Fibroblast of skin of right quadriceps (primary cell): ENCODE data around the gene MAP4K4.
A peak's percentile ranks its signal among the peaks of the same experiment; 100 is the strongest.

Experiments used
- DNase-seq: peaks from one replicate; pipeline ENCODE4 v3.0.0-alpha.2; 2013

Gene MAP4K4

GRCh38 chr2:101693991-101694588, 3.4 kb upstream of the MAP4K4 start:
- DNase-seq = no peak

DNA sequence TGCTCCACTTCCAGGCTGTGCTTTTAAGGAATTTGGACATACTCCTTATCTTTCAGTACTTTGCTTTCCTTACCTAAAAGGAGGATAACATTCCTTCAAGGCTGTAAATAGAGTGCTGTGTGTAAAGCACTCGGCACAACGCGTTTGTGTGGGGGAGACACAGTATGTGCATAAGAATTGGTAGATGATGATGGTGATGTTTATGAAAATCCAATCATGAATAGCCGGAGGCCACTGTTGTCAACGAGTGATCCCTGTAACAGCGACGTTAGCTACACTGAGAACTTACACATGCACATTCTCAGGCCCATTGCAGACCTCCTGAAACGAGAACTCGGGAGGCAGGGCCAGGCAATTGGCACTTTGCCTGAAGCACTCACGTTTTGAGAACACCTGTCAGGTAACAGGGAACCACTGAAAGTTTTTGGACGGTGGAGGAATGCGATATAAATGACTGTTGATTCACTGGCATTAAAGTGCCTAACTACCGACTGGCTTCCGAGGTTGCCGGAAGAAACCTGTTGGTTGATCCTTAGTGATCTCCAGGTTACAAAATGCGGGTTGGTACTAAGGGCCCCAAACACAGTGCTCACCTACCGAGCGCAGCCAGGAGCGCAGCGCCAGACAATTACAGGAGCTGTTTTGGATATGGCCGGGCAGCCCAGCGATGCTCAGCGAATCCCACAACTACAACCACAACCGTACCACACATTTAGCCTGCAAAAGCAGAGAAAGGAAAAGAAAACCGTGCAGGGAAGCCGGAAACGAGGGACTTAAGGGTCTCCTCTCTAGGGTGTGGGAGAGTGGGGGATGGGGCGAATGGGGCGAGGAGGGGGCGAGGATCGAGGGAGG, 1.0 kb upstream of the MAP4K4 start:
- no peak for DNase-seq

DNA sequence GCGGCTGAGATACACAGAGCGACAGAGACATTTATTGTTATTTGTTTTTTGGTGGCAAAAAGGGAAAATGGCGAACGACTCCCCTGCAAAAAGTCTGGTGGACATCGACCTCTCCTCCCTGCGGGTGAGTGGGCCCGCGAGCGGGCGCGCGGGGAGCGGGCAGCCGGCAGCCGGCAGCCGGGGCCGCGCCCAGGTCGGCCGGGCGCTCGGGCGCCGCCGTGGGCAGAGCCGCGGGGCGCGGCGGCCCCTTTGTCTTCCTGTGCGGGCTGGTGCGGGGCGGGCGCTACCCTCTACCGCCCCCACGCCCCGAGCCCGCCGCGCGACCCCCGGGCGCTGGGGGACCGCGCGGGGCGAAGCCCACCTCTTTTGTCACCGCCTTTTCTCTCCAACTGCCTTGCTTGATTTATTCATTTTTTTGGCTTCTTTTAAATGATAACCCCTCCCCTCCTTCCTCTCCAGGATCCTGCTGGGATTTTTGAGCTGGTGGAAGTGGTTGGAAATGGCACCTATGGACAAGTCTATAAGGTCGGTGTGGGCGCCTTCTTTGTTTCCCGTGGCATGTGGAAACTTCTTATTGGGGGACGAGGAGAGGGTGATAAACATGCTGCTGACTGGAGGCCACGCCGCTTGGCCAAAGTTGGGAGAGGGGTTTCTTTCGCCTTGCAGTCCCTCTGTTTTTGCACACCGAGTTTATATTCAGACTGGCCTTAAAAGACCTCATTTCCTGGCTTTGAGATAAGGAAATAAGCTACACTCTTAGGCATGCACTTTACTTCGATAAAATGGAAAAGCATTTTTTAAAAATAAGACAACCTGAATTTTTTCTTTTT, 722 bp downstream of the MAP4K4 start:
- peak; percentile 23 for DNase-seq

- peak; percentile 12 for DNase-seq
Measured at GRCh38 chr2:101698844-101699754, 1.6 kb downstream of the MAP4K4 start.

DNA sequence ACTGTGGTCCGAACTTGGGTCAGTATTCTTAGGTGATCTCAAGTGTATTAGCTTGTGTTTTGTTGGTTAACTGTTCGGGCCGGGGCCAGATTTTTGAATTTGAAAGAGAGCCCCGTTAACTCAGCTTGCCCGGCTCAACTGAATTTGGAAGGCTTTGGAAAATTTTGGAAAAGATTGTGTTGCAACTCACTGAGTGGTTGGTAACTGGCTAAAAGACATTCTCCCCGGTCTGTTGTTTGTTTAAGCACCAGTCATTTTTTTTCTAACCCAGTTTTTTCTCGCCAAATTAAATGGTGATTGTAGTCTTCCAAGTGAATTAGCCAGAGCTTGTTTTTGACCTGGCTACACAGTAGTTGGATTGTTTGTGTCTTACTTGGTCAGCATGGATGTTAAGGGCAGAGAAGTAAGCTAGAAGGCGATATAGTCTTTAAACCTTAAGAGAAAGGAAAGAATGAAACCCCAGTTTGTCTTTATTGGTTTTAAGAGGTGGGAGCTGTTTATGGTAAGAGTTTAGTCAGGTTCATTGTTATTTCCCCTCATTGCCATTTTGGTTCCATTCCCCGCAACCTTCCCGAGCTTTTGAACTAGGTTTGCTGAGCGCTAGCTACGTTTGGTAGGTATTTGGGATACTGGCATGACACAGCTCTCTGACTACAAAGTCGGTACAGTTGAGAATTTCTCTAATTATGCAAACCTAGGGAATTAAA, 2.4 kb downstream of the MAP4K4 start:
- DNase-seq = peak; percentile 16

GRCh38 chr2:101704046-101704466, 6.5 kb downstream of the MAP4K4 start:
- DNase-seq = peak; percentile 55

DNA sequence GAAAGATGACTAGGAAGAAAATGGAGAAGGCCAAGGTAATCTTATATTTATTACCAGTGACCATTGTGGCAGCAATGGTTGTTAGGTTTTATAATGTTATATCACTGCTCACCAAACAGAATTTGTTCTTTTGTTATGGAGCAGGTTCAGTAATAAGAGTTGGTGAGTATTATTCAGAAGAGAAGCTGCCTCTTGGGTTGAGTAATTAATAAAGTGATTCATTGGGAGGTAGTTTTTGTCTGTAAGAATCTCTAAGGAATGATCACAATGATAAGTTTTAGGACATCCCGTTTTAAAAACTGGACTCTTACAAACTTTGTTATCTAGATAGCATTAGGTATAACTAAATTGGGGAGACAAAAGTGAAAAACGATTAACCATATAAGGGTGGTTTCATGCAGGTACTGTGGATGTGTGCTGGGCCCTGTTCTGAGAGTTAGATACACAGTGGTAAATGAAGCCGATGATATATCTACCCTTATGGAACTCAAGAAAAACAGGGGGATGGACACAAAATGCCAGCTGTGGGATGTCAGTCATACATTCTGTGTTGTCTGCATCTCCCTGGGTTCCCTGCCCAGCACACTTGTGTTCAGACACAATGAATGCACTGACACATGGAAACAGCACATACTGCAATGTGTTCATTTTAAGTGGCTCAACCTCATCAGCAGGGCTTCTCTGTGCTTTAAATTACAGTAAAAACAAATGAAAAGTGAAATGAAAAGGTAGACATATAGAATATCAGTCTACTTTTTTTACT, 7.5 kb downstream of the MAP4K4 start:
- DNase-seq = no peak

DNA sequence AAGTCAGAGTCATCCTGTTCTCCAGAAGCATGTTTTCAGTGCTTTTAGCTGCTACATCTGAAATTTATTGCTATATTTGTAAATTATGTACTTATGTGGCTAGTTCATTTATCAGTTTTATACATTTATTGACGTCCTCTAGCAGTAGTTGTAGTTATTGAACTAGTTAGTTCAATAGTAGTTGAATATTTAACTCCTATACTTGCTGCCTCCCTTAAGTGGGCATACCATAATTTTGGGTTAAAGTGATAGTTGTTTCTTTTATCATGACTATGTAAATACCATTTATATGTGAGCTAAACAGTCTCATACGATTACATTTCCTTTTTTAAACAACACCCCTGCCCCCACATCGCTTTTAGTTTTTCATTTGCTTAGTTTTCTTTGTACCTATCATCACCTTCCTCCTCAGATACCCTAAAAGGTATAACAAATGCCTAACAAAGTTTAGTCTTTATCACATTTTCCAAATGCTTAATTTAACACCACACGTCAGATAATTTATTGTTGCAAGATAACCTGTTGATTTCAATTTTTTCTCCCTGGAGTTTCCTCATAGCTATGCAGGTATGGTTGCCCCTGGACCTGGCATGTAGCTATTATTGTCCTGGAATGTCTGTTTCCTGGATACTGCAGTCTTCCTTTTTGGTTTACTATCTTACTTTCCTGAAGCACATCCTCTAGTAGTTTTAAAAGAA, 8.8 kb downstream of the MAP4K4 start:
- DNase-seq = no peak

DNA sequence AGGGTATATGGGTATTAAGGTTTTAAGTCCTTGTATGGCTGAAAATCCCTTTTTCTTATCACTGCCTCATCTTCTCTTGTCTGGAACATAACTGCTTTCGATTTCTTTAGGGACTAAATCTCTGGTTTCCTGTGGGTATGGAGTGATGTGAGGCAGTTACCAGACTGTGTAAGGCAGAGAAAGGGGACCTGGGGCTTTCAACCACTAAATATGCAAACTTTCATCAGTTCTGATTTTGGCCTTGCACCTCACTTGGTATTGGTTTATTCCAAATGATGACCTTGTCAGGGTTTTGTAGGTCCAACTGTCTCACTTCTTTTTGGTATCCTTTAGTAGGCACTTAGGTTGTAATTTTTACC, 9.3 kb downstream of the MAP4K4 start:
- no peak for DNase-seq

DNA sequence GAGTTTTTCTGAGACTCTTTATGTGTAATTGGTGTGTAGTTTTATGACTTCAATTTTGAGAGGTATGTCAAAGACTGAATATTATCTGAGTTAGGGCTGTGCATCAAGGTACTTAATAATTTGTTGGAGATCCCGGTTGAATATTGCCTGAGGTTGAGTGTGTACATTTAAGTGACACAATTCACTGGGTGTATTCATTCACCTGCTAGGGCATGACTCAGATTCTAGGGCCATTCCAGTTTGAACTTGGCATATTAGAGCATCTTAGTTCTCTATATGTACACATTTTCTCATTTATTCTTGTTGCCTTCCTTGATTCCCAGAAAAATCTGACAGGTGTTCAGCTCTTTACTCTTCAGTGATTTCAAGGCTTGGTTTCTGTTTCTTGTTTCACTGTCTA, 12.5 kb downstream of the MAP4K4 start:
- DNase-seq = no peak

GRCh38 chr2:101710471-101711318, 13.2 kb downstream of the MAP4K4 start:
- DNase-seq = peak; percentile 59

- no peak for DNase-seq
Measured at GRCh38 chr2:101714118-101714517, 16.6 kb downstream of the MAP4K4 start.

DNA sequence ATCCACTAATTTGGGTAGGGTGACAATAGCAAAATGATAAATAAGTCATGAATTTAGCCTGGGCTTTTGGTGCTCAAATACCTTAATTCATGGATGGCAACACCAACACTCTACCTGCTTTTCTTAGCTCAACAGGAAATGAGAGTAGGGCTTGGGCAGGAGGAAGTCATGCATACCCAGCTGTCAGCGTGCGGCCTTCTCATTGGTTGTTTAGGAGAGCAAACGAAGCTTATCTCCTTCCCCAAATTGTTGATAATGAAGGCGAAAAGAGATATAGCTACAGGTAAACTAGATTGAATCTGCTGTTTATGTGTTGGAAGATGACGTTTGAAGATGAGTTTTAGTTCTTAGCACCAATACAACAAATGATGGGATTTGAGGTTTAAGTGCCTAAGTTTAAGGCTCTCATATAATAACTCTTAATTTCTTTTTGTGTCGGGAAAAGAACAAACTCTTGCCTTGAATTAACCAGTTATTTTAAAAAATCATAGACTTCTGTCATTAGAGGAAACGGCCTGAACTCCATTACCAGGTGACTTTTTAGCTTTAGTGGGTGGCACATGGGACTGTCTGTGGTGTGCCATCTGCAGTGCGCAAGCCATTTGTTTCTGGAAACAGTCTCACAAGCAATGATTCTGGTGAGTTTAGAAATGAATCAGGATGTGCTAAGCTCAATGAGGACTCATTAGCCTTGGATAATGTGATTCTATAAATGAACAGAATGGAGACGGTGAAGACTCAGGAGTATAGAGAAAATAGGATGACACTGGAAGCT, 19.8 kb downstream of the MAP4K4 start:
- DNase-seq = no peak

DNA sequence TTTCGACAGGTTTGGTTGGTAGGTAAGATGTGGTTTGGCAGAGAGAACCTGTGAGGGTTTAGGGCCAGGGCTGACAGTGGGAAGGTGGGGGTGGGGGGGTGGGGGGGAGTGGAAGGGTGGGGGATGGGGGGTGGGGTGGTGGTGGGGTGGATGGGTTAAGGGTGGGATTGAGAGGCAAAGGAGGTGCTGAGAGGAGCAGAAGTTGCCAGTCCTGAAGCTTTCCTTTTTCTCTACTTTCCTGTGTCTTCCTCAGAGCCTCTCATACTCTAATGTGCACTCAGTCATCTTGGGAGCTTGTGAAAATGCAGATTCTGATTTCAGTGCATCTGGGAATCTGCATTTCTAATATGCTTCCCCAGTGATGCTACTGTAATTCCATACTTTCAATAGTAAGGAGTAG, 21.0 kb downstream of the MAP4K4 start:
- no peak for DNase-seq

DNA sequence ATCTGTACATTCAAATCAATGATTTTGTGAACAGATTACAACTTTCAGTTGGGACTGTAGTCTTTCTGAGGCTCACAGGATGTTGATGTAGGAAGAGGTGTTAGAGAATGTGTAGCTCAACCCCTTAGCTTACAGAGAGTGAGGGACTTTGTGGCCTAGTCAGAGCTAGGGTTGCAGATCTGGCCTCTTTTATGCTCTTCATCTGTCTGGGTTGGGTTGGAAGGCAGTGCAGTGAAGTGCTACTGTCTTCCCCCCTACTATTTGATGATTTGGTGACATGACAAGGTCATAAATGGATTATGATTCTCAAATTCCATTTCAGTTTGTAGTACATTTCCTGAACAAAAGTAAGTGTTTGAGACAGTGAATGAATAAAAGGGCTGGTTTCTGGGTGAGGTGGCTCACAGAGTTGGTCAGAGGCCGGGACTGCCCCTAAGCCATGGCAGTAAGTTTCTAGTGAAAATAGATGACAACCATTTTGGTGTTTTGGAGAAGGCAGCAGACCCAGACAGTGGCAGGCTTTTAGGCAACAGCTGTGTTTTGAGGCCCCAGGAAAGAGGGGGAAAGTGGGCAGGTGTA, 21.6 kb downstream of the MAP4K4 start:
- DNase-seq = peak; percentile 46

- DNase-seq = peak; percentile 64
Measured at GRCh38 chr2:101720732-101721131, 23.2 kb downstream of the MAP4K4 start.

DNA sequence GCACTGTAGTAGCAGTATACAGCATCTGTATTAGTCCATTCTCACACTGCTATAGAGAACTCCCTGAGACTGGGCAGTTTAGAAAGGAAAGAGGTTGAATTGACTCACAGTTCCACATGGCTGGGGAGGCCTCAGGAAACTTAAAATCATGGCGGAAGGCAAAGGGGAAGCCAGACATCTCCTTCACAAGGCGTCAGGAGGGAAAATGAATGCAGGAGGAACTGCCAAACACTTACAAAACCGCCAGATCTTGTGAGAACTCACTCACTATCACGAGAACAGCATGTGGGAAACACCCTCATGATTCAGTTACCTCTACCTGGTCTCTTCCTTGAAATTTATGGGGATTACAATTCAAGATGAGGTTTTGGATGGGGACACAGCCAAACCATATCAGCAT, 25.4 kb downstream of the MAP4K4 start:
- DNase-seq = no peak
